Measurements from ENCODE around the gene NR6A1.

- no peak for TF ChIP-seq EZH2 (IDR thresholded peaks at IDR 0.05)
- no peak for TF ChIP-seq POLR2AphosphoS5 (IDR thresholded peaks at IDR 0.05; ENCODE audit: borderline replicate concordance, low read depth, low read length)
These were observed 300.4 kb downstream of the NR6A1 start for GRCh38 chr9:124470726-124471125.
